Astrocyte (in vitro differentiated cells and primary cell): ENCODE results near the gene REEP6. TPM values are rescaled to one million over a fixed set of nuclear protein-coding genes. Genes with fewer than 3 reads are reported as not detected.

Experiments used
- DNase-seq: peaks from one replicate; pipeline ENCODE4 v3.0.0-alpha.2; 2010; ENCODE audit warnings: low read depth
- FAIRE-seq: peaks from 2 replicates; lab custom pipeline; 2011; peaks lifted over from hg19 to GRCh38; lab: Jason Lieb, UNC
- H2AFZ ChIP-seq: 2 replicates; pipeline ENCODE4 v1.6.0; 2012; ENCODE audit warnings: low read depth, low read length, inconsistent platforms
- H3K27ac ChIP-seq: 2 replicates; pipeline ENCODE4 v1.5.1; 2011; ENCODE audit warnings: low read depth, low read length, inconsistent platforms
- H3K27me3 ChIP-seq: 2 replicates; pipeline ENCODE4 v1.6.0; 2011; ENCODE audit warnings: low read length, inconsistent platforms; ENCODE audit not compliant: insufficient read depth
- H3K36me3 ChIP-seq: 2 replicates; pipeline ENCODE4 v1.5.1; 2011; ENCODE audit warnings: low read length, inconsistent platforms; ENCODE audit not compliant: insufficient read depth
- H3K4me1 ChIP-seq: 2 replicates; pipeline ENCODE4 v1.5.1; 2011; ENCODE audit warnings: low read length, inconsistent platforms; ENCODE audit not compliant: insufficient read depth
- H3K4me2 ChIP-seq: 2 replicates; pipeline ENCODE4 v1.6.0; 2012; ENCODE audit warnings: low read length, inconsistent platforms
- H3K4me3 ChIP-seq: 2 replicates; pipeline ENCODE4 v1.5.1; 2011; ENCODE audit warnings: low read depth, mild to moderate bottlenecking, low read length, inconsistent platforms; ENCODE audit not compliant: insufficient read depth
- H3K79me2 ChIP-seq: 2 replicates; pipeline ENCODE4 v1.6.0; 2012; ENCODE audit warnings: mild to moderate bottlenecking, low read length, inconsistent platforms; ENCODE audit not compliant: insufficient read depth
- H3K9ac ChIP-seq: 2 replicates; pipeline ENCODE4 v1.6.0; 2012; ENCODE audit warnings: mild to moderate bottlenecking, low read length, inconsistent platforms
- H3K9me3 ChIP-seq: 2 replicates; pipeline ENCODE4 v1.5.1; 2012; ENCODE audit warnings: low read depth, mild to moderate bottlenecking, low read length, inconsistent platforms; ENCODE audit not compliant: insufficient read depth
- H4K20me1 ChIP-seq: 2 replicates; pipeline ENCODE4 v1.6.0; 2012; ENCODE audit warnings: low read length, inconsistent platforms; ENCODE audit not compliant: insufficient read depth
- H3K27ac Mint-ChIP-seq: one replicate; pipeline ENCODE4 v1.8.0; 2021; ENCODE audit warnings: mild to moderate bottlenecking, mixed read lengths; ENCODE audit not compliant: unreplicated experiment
- H3K27me3 Mint-ChIP-seq: one replicate; pipeline ENCODE4 v1.8.0; 2021; ENCODE audit warnings: low read depth, mixed read lengths; ENCODE audit not compliant: unreplicated experiment
- H3K36me3 Mint-ChIP-seq: one replicate; pipeline ENCODE4 v1.8.0; 2021; ENCODE audit warnings: low read depth, mixed read lengths; ENCODE audit not compliant: unreplicated experiment
- H3K4me1 Mint-ChIP-seq: one replicate; pipeline ENCODE4 v1.8.0; 2021; ENCODE audit warnings: low read depth, mixed read lengths; ENCODE audit not compliant: unreplicated experiment
- H3K4me3 Mint-ChIP-seq: one replicate; pipeline ENCODE4 v1.8.0; 2021; ENCODE audit warnings: mild to moderate bottlenecking, moderate library complexity, mixed read lengths; ENCODE audit not compliant: unreplicated experiment
- H3K9me3 Mint-ChIP-seq: one replicate; pipeline ENCODE4 v1.8.0; 2021; ENCODE audit warnings: mild to moderate bottlenecking, mixed read lengths; ENCODE audit not compliant: unreplicated experiment
- CTCF ChIP-seq: IDR thresholded peaks from 2 replicates; pipeline ENCODE4 v1.5.1; 2011; ENCODE audit warnings: low read depth, mild to moderate bottlenecking, inconsistent platforms, low read length, moderate library complexity; ENCODE audit not compliant: insufficient read depth
- EZH2 ChIP-seq: IDR thresholded peaks from 2 replicates; pipeline ENCODE4 v1.6.1; 2012; ENCODE audit warnings: mild to moderate bottlenecking, low read length, inconsistent platforms; ENCODE audit not compliant: insufficient read depth
- total RNA-seq: library from RNA; stranded (reverse); gene quantifications from 2 replicates; pipeline ENCODE4 v1.2.1, GENCODE V29; 2021

REEP6 gene
- total RNA-seq, 1 donor from 2014 or later: 5.7 TPM

GRCh38 chr19:1520203-1520780 lies 29.3 kb downstream of the REEP6 start:
- Histone ChIP-seq H3K27me3 (peaks cover 24% of the 10 kb centered on the region), H3K36me3 (no peaks in the 10 kb centered on the region), H3K4me1 (no peaks in the 10 kb centered on the region), H3K9ac (no peak overlapping the region), H2AFZ (no peak overlapping the region), H3K79me2 (no peaks in the 10 kb centered on the region), H3K27ac (no peak overlapping the region), H3K9me3 (peaks cover 7% of the 10 kb centered on the region), H4K20me1 (peaks cover 7% of the 10 kb centered on the region), H3K4me3 (no peak overlapping the region), H3K4me2 (no peak overlapping the region)
- no peak overlapping the region for H3K27ac Mint-ChIP-seq
- no peaks in the 10 kb centered on the region for H3K4me1 Mint-ChIP-seq
- DNase-seq (no peak), FAIRE-seq (no peak)
- peaks cover 4% of the 10 kb centered on the region for H3K9me3 Mint-ChIP-seq
- TF ChIP-seq CTCF: no peak
- TF ChIP-seq EZH2: no peak
- peaks cover 46% of the 10 kb centered on the region for H3K27me3 Mint-ChIP-seq
- H3K36me3 Mint-ChIP-seq: no peaks in the 10 kb centered on the region
- H3K4me3 Mint-ChIP-seq: no peak overlapping the region

- no peak for TF ChIP-seq EZH2
- TF ChIP-seq CTCF: no peak
These were observed 30.7 kb downstream of the REEP6 start for GRCh38 chr19:1521636-1522035.

GRCh38 chr19:1522061-1522460 lies 31.1 kb downstream of the REEP6 start:
- Histone ChIP-seq H2AFZ (no peak overlapping the region), H4K20me1 (peaks cover 7% of the 10 kb centered on the region), H3K36me3 (no peaks in the 10 kb centered on the region), H3K79me2 (no peaks in the 10 kb centered on the region), H3K4me3 (no peak overlapping the region), H3K27ac (no peak overlapping the region), H3K9me3 (peaks cover 3% of the 10 kb centered on the region), H3K9ac (no peak overlapping the region), H3K4me1 (no peaks in the 10 kb centered on the region), H3K27me3 (peaks cover 27% of the 10 kb centered on the region), H3K4me2 (no peak overlapping the region)
- no peak for DNase-seq
- Mint-ChIP-seq H3K9me3 (peaks cover 4% of the 10 kb centered on the region), H3K27ac (no peak overlapping the region), H3K36me3 (no peaks in the 10 kb centered on the region), H3K4me3 (no peak overlapping the region), H3K4me1 (no peaks in the 10 kb centered on the region), H3K27me3 (peaks cover 45% of the 10 kb centered on the region)
- TF ChIP-seq CTCF (no peak), EZH2 (no peak)
- FAIRE-seq: no peak

More at GRCh38 chr19:1521636-1522035, 30.7 kb downstream of the REEP6 start:
- FAIRE-seq (no peak), DNase-seq (no peak)
- no peak overlapping the region for H3K27ac ChIP-seq
- no peaks in the 10 kb centered on the region for H3K79me2 ChIP-seq
- H3K9me3 Mint-ChIP-seq: peaks cover 4% of the 10 kb centered on the region
- H3K27me3 Mint-ChIP-seq: peaks cover 46% of the 10 kb centered on the region
- no peak overlapping the region for H3K27ac Mint-ChIP-seq
- no peaks in the 10 kb centered on the region for H3K36me3 ChIP-seq
- peaks cover 7% of the 10 kb centered on the region for H4K20me1 ChIP-seq
- no peak overlapping the region for H2AFZ ChIP-seq
- H3K9me3 ChIP-seq: peaks cover 3% of the 10 kb centered on the region
- H3K9ac ChIP-seq: no peak overlapping the region
- no peak overlapping the region for H3K4me2 ChIP-seq
- H3K27me3 ChIP-seq: peaks cover 27% of the 10 kb centered on the region
- no peaks in the 10 kb centered on the region for H3K4me1 ChIP-seq
- H3K4me1 Mint-ChIP-seq: no peaks in the 10 kb centered on the region
- H3K4me3 ChIP-seq: no peak overlapping the region
- no peak overlapping the region for H3K4me3 Mint-ChIP-seq
- no peaks in the 10 kb centered on the region for H3K36me3 Mint-ChIP-seq
